WTC11 (cell line): ENCODE results near the gene CFAP58. TPM values are rescaled to one million over a fixed set of nuclear protein-coding genes. Genes with fewer than 3 reads are reported as not detected.
A peak's percentile ranks its signal among the peaks of the same experiment; 100 is the strongest.

ENCODE experiments used
- ATAC-seq: fragments of 200-7000 bp; cut with Tn5 transposase; 2 replicates; pipeline ENCODE4 v1.10.0; 2021; ENCODE audit warnings: mild to moderate bottlenecking, moderate library complexity
- CTCF ChIA-PET: fragments of 300-600 bp; sonication (Branson Sonifier 250); formaldehyde crosslinking; loops from one replicate; lab custom pipeline; 2021; ENCODE audit warnings: antibody characterized with exemption; lab: Charles Lee
- POLR2A ChIA-PET: fragments of 350-600 bp; sonication (Branson Sonifier 250); formaldehyde crosslinking; loops from one replicate; lab custom pipeline; 2021; ENCODE audit warnings: antibody characterized with exemption; lab: Charles Lee
- DNase-seq: peaks from one replicate; pipeline ENCODE4 v3.0.0; 2021; ENCODE audit warnings: low spot score
- H3K27ac Mint-ChIP-seq: 2 replicates; pipeline ENCODE4 v1.8.0; 2021; ENCODE audit warnings: mixed read lengths
- H3K27me3 Mint-ChIP-seq: 2 replicates; pipeline ENCODE4 v1.8.0; 2021; ENCODE audit warnings: low read depth, mild to moderate bottlenecking, moderate library complexity, mixed read lengths
- H3K36me3 Mint-ChIP-seq: 2 replicates; pipeline ENCODE4 v1.8.0; 2021; ENCODE audit warnings: mixed read lengths
- H3K4me1 Mint-ChIP-seq: 2 replicates; pipeline ENCODE4 v1.8.0; 2022; ENCODE audit warnings: mixed read lengths
- H3K4me3 Mint-ChIP-seq: 2 replicates; pipeline ENCODE4 v1.8.0; 2021; ENCODE audit warnings: mild to moderate bottlenecking, moderate library complexity, mixed read lengths
- H3K9me3 Mint-ChIP-seq: 2 replicates; pipeline ENCODE4 v1.8.0; 2021; ENCODE audit warnings: mixed read lengths
- ATF2 ChIP-seq: sonication (generic); formaldehyde crosslinking; IDR thresholded peaks from 2 replicates; pipeline ENCODE4 v1.8.1; 2022; ENCODE audit warnings: low read depth, missing genetic modification reagents, borderline replicate concordance
- ATF3 ChIP-seq: sonication (generic); formaldehyde crosslinking; conservative IDR thresholded peaks from 2 replicates; pipeline ENCODE4 v1.8.1; 2022; ENCODE audit warnings: mild to moderate bottlenecking, missing genetic modification reagents
- E2F4 ChIP-seq: sonication (generic); formaldehyde crosslinking; IDR thresholded peaks from 2 replicates; pipeline ENCODE4 v1.8.1; 2022; ENCODE audit warnings: low read depth, mild to moderate bottlenecking, moderate library complexity, missing genetic modification reagents, borderline replicate concordance
- ETV6 ChIP-seq: sonication (generic); formaldehyde crosslinking; IDR thresholded peaks from 2 replicates; pipeline ENCODE4 v1.8.1; 2022; ENCODE audit warnings: mild to moderate bottlenecking, missing genetic modification reagents
- MAX ChIP-seq: sonication (generic); formaldehyde crosslinking; IDR thresholded peaks from 2 replicates; pipeline ENCODE4 v1.8.0; 2022; ENCODE audit warnings: mild to moderate bottlenecking, missing genetic modification reagents
- MLX ChIP-seq: sonication (generic); formaldehyde crosslinking; IDR thresholded peaks from 2 replicates; pipeline ENCODE4 v1.8.1; 2023; ENCODE audit warnings: mild to moderate bottlenecking, missing genetic modification reagents, moderate library complexity
- NFYB ChIP-seq: sonication (generic); formaldehyde crosslinking; conservative IDR thresholded peaks from 2 replicates; pipeline ENCODE4 v1.8.0; 2022; ENCODE audit warnings: low read depth, missing genetic modification reagents
- NR3C1 ChIP-seq: sonication (generic); formaldehyde crosslinking; conservative IDR thresholded peaks from 2 replicates; pipeline ENCODE4 v1.8.1; 2023; ENCODE audit warnings: low read depth, mild to moderate bottlenecking, missing genetic modification reagents
- PRDM15 ChIP-seq: sonication (generic); formaldehyde crosslinking; IDR thresholded peaks from 2 replicates; pipeline ENCODE4 v1.8.0; 2022; ENCODE audit warnings: missing genetic modification reagents
- USF1 ChIP-seq: sonication (generic); formaldehyde crosslinking; IDR thresholded peaks from 2 replicates; pipeline ENCODE4 v1.8.0; 2022; ENCODE audit warnings: mild to moderate bottlenecking, missing genetic modification reagents
- USF2 ChIP-seq: sonication (generic); formaldehyde crosslinking; IDR thresholded peaks from 2 replicates; pipeline ENCODE4 v1.8.1; 2023; ENCODE audit warnings: mild to moderate bottlenecking, missing genetic modification reagents, moderate library complexity
- ZBTB43 ChIP-seq: sonication (generic); formaldehyde crosslinking; IDR thresholded peaks from 2 replicates; pipeline ENCODE4 v1.8.1; 2023; ENCODE audit warnings: mild to moderate bottlenecking, missing genetic modification reagents
- total RNA-seq: library from RNA; stranded (reverse); gene quantifications from 3 replicates; pipeline ENCODE4 v1.2.3, GENCODE V29; 2021

Gene CFAP58
- total RNA-seq, 1 experiment from 2014 or later: 1.0 TPM

- Mint-ChIP-seq H3K4me1 (peaks cover 22% of the 10 kb centered on the region), H3K27me3 (no peaks in the 10 kb centered on the region), H3K9me3 (peaks cover 8% of the 10 kb centered on the region; the same call in 1 of the 2 replicates), H3K36me3 (no peaks in the 10 kb centered on the region), H3K4me3 (no peak overlapping the region), H3K27ac (peak overlapping the region; percentile 46; the same call in 1 of the 2 replicates)
- DNase-seq (no peak), ATAC-seq (0 out of 2 replicates have a peak, but pooled peaks have one; percentile 20)
- ChIA-PET CTCF (interaction anchor here (1.1 to 1.7 kb wide), 6 partner anchors 23 to 246 kb away, joined by 3 to 7 read pairs (median 4); partner anchors contain the start of gene CFAP58), POLR2A (no interaction called here)
- TF ChIP-seq MLX (no peak), ATF3 (CRISPR knock-in tag) (no peak), E2F4 (CRISPR knock-in tag) (no peak), USF1 (CRISPR knock-in tag) (no peak)
Measured at GRCh38 chr10:104376784-104377300, 23.2 kb downstream of the CFAP58 start.

GRCh38 chr10:104380336-104380735 lies 26.7 kb downstream of the CFAP58 start:
- CTCF ChIA-PET: interaction anchor here (1.1 to 1.9 kb wide), 3 partner anchors 27 to 106 kb away, joined by 6 to 7 read pairs (median 6); partner anchors contain the start of gene CFAP58
- POLR2A ChIA-PET: no interaction called here
- no peak for TF ChIP-seq ATF2
- TF ChIP-seq NR3C1 (CRISPR knock-in tag): no peak
- TF ChIP-seq NFYB (CRISPR knock-in tag): no peak
- DNase-seq: no peak
- Mint-ChIP-seq H3K27me3 (no peaks in the 10 kb centered on the region), H3K36me3 (no peaks in the 10 kb centered on the region), H3K9me3 (peaks cover 3% of the 10 kb centered on the region; the same call in 1 of the 2 replicates), H3K4me3 (no peak overlapping the region), H3K27ac (no peak overlapping the region), H3K4me1 (peaks cover 22% of the 10 kb centered on the region)
- no peak for ATAC-seq

GRCh38 chr10:104387130-104387888 lies 33.7 kb downstream of the CFAP58 start:
- Mint-ChIP-seq H3K4me3 (no peak overlapping the region), H3K27ac (no peak overlapping the region), H3K36me3 (no peaks in the 10 kb centered on the region), H3K4me1 (peaks cover 5% of the 10 kb centered on the region), H3K9me3 (peaks cover 3% of the 10 kb centered on the region; the same call in 1 of the 2 replicates), H3K27me3 (no peaks in the 10 kb centered on the region)
- ATAC-seq: peak; percentile 39; the same call in 1 of the 2 replicates
- CTCF ChIA-PET: interaction anchor here (0.6 to 1.9 kb wide), 3 partner anchors 34 to 235 kb away, joined by 4 to 5 read pairs (median 4); partner anchors contain the start of gene CFAP58
- POLR2A ChIA-PET: no interaction called here
- no peak for DNase-seq
- TF ChIP-seq ZBTB43 (no peak), MAX (CRISPR knock-in tag) (no peak), USF1 (CRISPR knock-in tag) (peak; percentile 79), USF2 (CRISPR knock-in tag) (peak; percentile 88), ETV6 (CRISPR knock-in tag) (no peak), NFYB (CRISPR knock-in tag) (0 out of 2 replicates have a peak, but pooled peaks have one; percentile 28), PRDM15 (CRISPR knock-in tag) (no peak), ATF3 (CRISPR knock-in tag) (no peak)
